Measurements from ENCODE around the gene TEX14.

The TEX14 gene, protein sequence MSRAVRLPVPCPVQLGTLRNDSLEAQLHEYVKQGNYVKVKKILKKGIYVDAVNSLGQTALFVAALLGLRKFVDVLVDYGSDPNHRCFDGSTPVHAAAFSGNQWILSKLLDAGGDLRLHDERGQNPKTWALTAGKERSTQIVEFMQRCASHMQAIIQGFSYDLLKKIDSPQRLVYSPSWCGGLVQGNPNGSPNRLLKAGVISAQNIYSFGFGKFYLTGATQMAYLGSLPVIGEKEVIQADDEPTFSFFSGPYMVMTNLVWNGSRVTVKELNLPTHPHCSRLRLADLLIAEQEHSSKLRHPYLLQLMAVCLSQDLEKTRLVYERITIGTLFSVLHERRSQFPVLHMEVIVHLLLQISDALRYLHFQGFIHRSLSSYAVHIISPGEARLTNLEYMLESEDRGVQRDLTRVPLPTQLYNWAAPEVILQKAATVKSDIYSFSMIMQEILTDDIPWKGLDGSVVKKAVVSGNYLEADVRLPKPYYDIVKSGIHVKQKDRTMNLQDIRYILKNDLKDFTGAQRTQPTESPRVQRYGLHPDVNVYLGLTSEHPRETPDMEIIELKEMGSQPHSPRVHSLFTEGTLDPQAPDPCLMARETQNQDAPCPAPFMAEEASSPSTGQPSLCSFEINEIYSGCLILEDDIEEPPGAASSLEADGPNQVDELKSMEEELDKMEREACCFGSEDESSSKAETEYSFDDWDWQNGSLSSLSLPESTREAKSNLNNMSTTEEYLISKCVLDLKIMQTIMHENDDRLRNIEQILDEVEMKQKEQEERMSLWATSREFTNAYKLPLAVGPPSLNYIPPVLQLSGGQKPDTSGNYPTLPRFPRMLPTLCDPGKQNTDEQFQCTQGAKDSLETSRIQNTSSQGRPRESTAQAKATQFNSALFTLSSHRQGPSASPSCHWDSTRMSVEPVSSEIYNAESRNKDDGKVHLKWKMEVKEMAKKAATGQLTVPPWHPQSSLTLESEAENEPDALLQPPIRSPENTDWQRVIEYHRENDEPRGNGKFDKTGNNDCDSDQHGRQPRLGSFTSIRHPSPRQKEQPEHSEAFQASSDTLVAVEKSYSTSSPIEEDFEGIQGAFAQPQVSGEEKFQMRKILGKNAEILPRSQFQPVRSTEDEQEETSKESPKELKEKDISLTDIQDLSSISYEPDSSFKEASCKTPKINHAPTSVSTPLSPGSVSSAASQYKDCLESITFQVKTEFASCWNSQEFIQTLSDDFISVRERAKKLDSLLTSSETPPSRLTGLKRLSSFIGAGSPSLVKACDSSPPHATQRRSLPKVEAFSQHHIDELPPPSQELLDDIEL (N-terminal part only)

DNA sequence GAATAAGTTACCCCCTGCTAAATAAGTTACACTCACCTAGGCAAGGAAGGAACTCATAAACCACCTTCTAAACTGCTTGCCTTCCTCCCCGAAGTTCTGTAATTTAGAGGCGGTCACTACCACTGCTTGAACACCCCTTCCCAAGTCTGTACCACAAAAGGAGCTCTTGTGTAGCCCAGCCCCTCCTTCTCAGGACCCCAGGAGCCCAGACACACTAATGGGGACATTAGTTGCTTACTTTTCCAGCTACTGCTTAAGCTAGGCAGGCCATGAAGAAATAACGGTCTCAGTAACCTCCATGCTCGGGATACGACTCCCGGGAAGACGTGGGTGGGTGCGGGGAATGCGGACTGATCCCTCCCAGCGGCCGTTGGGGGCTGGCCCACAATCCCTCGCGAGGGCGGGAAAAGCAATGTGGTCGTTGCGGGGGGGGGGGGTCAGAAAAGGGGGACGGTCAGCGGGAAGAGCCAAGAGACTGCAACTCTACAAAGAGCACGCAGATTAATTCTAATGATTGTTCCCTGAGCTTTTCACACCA lies at the start of gene TEX14:
TEX14 (minus strand) TSS at position 345 of the 538 bp plus-strand sequence. CDS start 40,044 bp downstream, outside the sequence.
- peak; percentile 45 for DNase-seq

DNA sequence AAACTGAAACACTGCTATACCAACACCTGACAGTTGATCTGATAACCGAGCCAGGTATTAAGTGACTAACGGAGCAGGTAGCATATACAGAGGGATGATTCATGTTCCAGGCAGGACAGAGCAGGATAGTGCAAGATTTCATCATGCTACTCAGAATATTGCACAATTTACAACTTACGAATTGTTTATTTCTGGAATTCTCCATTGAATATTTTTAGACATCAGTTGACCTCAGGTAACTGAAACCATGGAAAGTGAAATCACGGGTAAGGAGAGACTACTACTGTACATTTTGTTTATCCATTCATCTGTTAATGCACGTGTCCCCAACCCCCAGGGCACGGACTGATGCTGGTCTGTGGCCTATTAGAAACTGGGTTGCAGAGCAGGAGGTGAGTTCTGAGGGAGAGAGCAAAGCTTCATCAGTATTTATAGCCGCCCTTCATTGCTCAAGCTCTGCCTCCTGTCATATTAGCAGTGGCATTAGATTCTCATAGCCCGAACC lies 49.3 kb upstream of the TEX14 start:
- DNase-seq = no peak

DNA sequence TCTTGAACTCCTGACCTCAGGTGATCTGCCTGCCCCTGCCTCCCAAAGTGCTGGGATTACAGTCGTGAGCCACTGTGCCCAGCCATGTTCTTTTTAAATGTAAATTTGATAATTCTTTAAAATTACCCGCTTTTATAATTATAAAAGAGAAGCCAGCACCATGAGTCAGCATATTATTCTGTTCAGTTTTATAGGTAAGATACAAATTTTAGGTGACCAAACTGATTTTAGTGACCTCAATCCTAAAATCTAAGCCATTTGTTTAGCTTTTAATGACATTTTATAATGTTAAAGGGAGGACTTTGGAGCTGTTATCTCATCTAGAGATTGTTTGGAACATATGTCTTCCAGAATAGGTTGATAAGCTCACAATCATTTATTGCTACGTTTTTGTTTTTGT lies 43.0 kb upstream of the TEX14 start:
- no peak for DNase-seq

DNA sequence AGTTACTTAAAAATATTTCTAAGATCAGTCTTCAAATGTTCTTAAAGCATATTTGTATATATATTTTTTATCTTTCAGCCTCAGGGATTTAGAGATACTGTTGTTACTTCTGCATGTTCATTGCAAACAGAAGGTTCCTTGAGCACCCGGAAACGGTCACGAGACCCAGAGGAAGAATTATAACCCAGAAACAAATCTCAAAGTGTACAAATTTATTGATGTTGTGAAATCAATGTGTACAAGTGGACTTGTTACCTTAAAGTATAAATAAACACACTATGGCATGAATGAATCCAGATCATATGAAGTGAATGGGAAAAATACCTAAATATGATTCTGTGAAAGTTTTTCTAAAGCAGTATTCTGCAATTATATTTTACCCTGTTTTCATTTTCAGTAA lies 42.2 kb upstream of the TEX14 start:
- no peak for DNase-seq

DNA sequence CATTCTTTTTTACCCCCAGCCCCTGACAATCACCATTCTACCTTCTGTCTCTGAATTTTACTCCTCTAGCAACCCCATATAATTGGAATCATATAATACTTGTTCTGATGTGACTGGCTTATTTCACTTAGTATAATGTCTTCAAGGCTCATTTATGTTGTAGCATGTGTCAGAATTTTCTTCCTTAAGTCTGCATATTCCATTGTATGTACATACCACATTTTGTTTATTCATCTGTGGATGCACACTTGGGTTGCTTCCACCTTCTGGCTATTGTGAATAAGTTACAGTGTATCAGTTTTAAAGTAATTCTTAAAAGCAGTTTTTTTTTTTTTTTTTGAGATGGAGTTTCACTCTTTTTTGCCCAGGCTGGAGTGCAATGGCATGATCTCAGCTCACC lies 39.1 kb upstream of the TEX14 start:
- DNase-seq = no peak

DNA sequence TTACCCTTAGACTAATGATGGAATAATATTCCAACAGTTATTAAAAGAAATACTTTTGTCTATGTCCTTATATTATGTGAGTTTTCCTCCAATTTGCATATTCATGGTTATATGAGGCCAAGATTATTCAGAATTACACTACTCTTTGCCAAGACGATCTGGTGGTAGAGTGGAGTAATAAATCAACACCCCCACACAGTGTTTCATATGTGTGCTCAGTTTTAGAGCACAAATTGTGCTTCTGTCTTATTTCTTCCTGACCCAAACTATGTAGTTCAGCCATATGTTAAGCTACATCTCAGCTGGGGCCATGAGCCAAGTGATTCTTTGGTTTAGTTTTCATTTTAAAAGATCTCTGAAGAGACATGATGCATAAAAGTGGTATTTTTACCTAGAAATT lies 37.0 kb upstream of the TEX14 start:
- no peak for DNase-seq

DNA sequence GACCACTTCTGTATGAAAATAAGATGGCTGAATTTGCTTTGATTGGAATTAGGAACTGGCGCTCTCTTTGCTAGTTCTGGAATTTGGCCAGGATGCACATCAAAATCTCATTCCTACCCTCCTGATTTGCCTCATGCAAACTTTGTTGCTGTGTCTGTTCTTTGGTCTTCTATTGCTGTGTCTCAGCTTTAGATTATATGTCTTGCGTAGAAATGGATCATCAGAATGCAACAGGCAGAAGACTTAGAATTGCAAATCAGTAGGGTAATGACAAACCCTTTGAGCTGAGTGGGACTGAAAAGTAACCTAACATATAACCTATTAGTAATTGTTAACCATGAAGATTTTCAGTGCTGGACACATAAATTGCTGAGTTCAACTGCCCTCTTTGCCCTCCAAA lies 30.9 kb upstream of the TEX14 start:
- no peak for DNase-seq

DNA sequence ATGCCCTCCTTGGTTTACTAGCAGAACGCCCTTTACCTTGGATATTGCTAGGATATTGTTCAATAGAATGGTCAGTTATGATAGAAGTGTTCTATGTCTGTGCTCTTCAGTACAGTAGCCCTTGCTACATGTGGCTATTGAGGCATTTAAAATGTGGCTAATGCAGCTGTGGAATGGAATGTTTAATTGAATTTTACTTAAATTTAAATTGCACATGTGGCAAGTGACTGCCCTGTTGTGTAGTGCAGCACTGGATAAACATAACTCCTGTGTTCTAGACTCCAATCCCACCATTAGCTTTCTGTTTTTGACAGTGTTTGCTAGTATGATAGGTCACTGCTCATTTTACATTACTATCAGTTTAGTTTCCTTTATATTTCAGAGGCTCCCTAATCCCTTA lies 30.4 kb upstream of the TEX14 start:
- DNase-seq = no peak

DNA sequence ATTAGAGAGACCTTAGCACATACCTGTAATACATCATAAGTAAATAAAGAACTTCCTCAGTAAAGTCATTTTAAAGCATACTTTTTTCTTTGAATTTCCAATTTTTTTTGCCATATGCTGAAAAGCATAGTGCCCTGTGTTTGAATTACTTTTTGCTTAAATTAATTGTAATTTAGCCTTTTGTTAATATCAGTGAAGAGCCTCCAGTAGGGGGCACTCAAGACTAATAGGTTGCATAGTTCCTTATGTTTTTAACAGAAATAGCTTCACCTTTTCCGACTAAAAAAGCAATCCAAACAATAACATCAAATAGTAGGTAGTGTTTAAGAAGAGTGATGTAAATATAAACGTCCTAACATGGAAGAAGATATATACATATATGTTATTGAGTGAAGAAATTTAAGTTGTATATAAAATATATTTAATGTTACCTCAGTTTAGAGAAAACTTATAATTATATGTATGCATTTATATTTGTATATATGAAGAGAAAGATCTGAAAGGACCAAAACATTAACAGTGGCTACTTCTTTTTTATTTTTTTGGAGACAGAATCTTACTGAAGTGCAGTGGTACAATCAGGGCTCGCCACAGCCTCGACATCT lies 19.2 kb upstream of the TEX14 start:
- DNase-seq = peak; percentile 9

DNA sequence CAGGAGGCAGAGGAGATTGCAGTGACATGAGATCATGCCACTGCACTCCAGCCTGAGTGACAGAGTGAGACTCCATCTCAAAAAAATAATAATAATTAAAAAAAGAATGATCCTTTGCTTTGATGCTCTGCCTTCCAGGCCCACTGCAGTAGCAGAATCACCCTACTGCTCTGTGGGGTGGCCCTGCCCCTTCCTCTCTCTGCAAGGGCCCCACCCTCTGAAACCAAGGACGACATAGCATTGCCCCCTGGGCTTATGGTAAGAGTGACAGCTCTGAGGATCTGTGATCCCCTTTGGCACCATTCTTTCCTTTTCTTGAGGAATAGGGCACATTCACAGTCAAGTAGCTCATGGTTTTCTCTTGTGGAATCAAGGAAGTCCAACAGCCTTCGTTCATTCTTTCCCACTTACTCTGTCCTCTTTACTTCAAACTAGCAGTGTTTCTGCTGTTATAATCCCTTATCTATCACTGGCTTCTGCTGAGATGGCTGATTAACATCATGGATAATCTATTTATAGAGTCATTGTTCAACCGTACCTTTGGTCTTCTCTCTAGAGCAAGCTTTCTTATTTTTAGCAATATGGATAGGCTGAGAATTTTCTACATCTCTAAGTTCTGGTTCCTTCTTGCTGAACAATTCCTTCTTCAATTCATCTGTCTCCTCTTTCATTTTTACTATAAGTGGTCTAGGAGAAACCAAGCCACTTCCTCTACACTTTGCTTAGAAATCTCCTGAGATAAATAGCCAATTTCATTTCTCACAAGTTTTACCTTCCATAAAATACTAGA lies 14.7 kb upstream of the TEX14 start:
- no peak for DNase-seq

DNA sequence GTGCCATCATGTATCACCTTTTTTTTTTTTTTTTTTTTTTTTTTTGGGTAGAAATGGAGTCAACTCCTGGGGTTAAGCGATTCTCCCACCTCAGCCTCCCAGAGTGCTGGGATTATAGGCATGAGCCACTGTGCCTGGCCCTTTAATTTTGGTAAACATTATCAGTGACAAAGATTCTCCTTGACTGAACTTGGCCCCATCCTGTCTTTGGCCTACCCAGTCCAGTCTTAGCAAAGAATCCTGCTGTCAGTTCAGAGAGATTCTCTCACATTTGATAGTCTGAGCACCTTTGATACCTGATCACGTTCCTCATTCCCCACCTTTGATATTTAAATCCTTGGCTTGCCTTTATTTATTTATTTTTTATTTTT lies 12.1 kb upstream of the TEX14 start:
- DNase-seq = no peak

DNA sequence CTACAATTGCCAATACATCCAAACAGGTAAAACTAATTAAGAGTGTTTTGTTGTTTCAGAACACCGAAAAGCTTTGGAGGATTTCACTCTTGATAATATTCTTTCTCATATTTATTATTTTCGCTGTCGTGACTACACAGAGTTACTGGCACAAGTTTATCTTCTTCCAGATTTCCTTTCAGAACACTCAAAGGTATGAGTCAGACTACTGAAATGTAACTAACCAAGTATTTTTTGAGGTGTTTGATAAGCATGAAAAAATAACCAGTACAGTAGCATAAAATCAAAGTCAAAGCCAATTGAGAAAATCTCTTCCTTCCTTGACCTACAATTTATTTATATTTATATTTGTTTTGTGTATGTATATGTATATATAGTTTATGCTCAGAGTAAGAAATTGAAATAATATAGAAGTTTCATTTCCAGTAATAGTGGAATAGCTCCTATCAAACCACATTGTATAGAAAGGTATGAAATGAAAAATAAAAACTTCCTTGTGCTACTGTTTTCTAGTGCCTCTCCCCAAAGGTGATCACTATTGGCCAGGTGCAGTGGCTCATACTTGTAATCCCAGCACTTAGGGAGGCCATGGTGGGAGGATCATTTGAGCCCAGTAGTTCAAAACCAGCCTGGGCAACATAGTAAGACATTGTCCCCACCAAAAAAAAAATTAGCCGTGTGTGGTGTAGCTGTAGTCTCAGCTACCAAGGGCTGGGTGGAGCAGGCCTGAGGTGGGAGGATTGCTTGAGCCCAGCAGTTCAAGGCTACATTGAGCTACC lies 11.5 kb upstream of the TEX14 start:
- DNase-seq = no peak

DNA sequence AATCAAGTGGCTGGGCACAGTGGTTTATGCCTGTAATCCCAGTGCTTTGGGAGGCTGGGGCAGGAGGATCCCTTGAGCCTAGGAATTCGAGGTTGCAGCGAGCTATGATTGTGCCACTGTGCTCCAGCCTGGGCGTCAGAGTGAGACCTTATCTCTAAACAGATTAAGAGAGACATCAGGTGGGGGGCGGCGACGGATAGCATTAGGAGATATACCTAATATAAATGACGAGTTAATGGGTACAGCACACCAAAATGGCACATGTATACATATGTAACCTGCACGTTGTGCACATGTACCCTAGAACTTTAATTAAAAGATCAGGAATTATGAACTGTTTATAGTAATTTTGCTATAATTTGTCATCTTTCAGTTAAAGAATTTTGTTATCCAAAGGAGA lies 10.9 kb upstream of the TEX14 start:
- no peak for DNase-seq

DNA sequence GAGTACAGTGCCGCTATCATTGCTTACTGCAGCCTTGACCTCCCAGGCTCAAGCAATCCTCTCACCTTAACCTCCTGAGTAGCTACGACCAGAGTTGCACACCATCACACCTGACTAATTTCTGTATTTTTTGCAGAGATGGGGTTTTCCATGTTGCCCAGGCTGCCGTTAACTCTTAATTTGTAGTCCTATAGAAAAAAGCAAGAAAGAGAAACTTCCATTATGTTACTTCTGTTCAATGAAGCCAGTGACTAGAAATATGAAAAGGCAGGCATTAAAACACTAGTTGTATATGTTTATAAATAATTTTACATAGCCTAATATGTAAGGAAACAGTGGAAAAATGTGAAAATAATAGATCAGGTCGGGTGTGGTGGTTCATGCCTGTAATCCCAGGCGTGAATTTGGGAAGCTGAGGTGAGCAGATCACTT lies 10.2 kb upstream of the TEX14 start:
- no peak for DNase-seq

DNA sequence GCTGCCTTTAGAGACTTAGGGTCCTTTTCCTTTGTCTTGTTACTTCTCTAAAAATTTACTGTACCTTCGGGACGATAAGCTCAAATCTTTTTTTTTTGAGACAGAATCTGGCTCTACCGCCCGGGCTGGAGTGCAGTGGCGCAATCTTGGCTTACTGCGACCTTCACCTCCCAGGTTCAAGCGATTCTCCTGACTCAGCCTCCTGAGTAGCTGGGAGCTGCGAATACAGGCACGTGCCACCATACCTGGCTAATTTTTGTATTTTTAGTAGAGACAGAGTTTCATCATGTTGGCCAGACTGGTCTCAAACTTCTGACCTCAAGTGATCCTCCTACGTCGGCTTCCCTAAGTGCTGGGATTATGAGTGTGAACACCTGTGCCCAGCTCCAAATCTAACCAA lies 7.9 kb upstream of the TEX14 start:
- DNase-seq = no peak

DNA sequence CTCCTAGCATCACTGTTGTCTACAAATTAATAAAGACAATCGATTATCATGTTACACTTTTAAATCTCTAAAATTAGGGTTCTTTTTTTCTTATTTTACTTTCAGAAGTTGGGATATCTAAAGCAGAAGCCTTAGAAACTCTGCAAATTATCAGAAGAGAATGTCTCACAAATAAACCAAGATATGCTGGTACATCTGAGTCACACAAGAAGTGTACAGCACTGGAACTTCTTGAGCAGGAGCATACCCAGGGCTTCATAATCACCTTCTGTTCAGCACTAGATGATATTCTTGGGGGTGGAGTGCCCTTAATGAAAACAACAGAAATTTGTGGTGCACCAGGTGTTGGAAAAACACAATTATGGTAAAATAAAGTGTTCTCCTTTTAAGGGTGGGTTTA lies 3.0 kb upstream of the TEX14 start:
- DNase-seq = no peak

DNA sequence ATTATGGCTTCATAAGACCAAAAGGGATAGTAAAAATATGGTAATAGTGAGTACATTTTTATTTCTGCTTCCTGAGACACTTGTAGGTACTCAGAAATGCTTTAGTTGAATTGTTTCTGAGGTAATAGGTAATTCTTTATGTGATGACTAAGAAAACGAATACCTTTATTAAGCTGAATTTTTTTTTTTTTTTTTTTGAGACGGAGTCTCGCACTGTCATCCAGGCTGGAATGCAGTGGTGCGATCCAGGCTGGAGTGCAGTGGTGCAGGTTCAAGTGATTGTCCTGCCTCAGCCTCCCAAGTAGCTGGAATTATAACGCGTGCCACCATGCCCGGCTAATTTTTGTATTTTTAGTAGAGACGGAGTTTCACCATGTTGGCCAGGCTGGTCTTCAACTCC lies 2.5 kb upstream of the TEX14 start:
- no peak for DNase-seq

DNA sequence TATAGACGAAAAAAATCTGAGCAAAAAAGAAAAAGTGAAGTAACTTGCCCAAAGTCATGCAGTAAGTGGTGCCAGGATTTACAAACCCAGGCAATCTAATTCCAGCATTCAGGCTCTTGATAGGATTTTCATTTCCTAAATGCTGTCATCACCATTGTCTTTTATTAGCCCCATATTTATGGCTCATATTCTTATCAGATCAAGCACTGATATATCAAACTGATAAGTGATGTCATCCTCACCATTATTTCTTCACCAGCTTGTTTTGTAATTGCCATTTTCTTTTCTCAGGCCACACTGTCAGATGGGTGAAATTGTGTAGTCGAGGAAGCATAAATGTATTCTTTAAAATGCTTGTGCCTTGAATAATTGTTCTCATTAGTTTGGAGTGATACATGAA lies 1.9 kb upstream of the TEX14 start:
- no peak for DNase-seq

DNA sequence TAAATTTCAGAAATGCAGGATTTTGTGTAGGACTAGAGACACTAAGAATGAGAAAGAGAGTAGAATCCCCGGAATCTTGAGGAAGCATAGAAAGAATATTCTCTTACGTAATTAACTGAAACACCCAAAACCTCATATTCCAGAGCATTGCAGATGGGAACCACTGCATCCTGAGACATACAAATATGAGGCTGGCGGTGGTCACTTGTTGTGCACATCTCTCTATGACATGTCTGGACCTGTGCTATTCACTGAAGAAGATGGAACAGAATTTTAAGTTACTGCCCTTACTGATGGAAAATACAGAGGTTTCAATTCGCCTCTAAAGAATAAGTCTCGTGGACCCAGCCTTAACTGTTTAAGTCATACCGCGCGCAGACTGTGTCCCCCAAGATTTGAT lies 1.4 kb upstream of the TEX14 start:
- no peak for DNase-seq

DNA sequence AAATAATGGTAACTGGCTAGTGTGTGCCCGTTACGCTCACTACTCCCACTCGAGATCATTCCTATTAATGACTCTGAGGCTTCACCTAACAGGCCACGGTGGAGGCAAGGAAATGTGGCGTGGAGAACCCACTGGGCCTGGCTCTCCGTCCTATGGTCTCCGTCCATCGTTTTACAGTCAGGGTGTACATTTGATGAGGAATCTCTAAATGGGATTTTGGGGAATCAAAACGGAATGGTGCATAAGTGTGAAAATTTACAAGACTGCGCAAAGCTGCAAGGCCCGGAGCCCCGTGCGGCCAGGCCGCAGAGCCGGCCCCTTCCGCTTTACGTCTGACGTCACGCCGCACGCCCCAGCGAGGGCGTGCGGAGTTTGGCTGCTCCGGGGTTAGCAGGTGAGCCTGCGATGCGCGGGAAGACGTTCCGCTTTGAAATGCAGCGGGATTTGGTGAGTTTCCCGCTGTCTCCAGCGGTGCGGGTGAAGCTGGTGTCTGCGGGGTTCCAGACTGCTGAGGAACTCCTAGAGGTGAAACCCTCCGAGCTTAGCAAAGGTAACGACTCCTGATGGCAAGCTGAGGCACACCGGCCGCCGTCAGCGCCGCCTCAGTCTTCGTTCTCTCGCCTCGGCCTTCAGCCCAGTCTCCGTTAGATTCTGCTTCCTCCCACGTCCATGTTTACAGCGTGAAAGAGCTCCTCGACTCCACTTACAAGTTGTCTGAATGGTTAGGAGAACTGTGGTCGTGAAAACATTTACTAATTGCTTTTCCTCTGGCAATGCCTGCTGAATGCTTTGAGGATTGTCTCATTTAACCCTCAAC lies 602 bp upstream of the TEX14 start, which contains the start of gene RAD51C:
RAD51C (plus strand) TSS at position 364 of the 817 bp plus-strand sequence; CDS start at position 406, 42 bp downstream.
- peak; percentile 90 for DNase-seq

Measured in NCI-H510A (cell line).